Measurements from ENCODE around the gene ADCY7. TPM values are rescaled to one million over a fixed set of nuclear protein-coding genes. Genes with fewer than 3 reads are reported as not detected.

The ADCY7 gene
- total RNA-seq, 1 experiment from 2014 or later: 4.0 TPM

GRCh38 chr16:50261707-50262235 lies 4.6 kb upstream of the ADCY7 start:
- H4K20me1 ChIP-seq (ENCODE audit: control insufficient read depth, insufficient read depth, insufficient read length): no peaks in the 10 kb centered on the region
- H3K4me1 ChIP-seq (ENCODE audit: insufficient read depth, low read length): no peaks in the 10 kb centered on the region; the same call in 1 of the 2 replicates
- H2BK120ac ChIP-seq (ENCODE audit: low read depth, low read length, poor library complexity, severe bottlenecking): no peak overlapping the region
- no peak overlapping the region; the same call in 1 of the 2 replicates for H3K14ac ChIP-seq (ENCODE audit: insufficient read depth, low read length)
- H2BK20ac ChIP-seq (ENCODE audit: low read depth, low read length, poor library complexity, severe bottlenecking): no peak overlapping the region
- H3K79me1 ChIP-seq (ENCODE audit: insufficient read depth, low read depth, low read length, poor library complexity, severe bottlenecking): no peaks in the 10 kb centered on the region
- no peak overlapping the region for H2AK5ac ChIP-seq (ENCODE audit: insufficient read length, low read length)
- H2BK15ac ChIP-seq (ENCODE audit: low read depth, low read length): no peak overlapping the region
- WGBS (ENCODE audit: extremely low coverage, insufficient read length, low lambda C conversion rate): no CpG with 5 or more reads among the region's 11 CpGs
- H2BK5ac ChIP-seq (ENCODE audit: insufficient read length, low read length): no peak overlapping the region
- no peak overlapping the region for H4K91ac ChIP-seq (ENCODE audit: insufficient read length, low read depth, low read length)
- H3K4ac ChIP-seq (ENCODE audit: low read depth, low read length): no peak overlapping the region
- H3K4me2 ChIP-seq (ENCODE audit: insufficient read depth, insufficient read length, low read length): no peak overlapping the region
- H3K27ac Mint-ChIP-seq: peak overlapping the region in 1 of 3 experiments; percentile 65; a peak in 1 of 7 replicates
- no peak overlapping the region for H3K27ac ChIP-seq (ENCODE audit: insufficient read length, low read depth, low read length)
- H3K79me2 ChIP-seq (ENCODE audit: insufficient read depth, low read length): no peaks in the 10 kb centered on the region
- peaks cover 0 to 2% of the 10 kb centered on the region in 2 experiments; a peak in 1 of 5 replicates for H3K9me3 Mint-ChIP-seq
- no peak overlapping the region for H4K8ac ChIP-seq (replicated peaks; ENCODE audit: insufficient read length, low read depth, low read length)
- no peak for TF ChIP-seq CTCF (conservative IDR thresholded peaks at IDR 0.05)
- no peak overlapping the region for H3K4me3 Mint-ChIP-seq
- H3K27me3 ChIP-seq (ENCODE audit: insufficient read depth, low read length): no peaks in the 10 kb centered on the region
- no peaks in the 10 kb centered on the region for H3K36me3 Mint-ChIP-seq (ENCODE audit: insufficient read depth in 1 of 3, low read depth in 3 of 3)
- no peak overlapping the region for H3K56ac ChIP-seq (ENCODE audit: insufficient read length, low read depth, low read length)
- H3K27me3 Mint-ChIP-seq (ENCODE audit: low read depth): peaks cover 3% of the 10 kb centered on the region; the same call in 1 of the 2 replicates
- H3K4me1 Mint-ChIP-seq: peaks cover 11 to 31% of the 10 kb centered on the region in 2 experiments
- no peaks in the 10 kb centered on the region for H3K23me2 ChIP-seq (ENCODE audit: insufficient read length, low read depth, low read length, poor library complexity, severe bottlenecking)
- H3K18ac ChIP-seq (ENCODE audit: insufficient read length, low read depth, low read length): no peak overlapping the region
- H3K23ac ChIP-seq (ENCODE audit: insufficient read length, low read depth, low read length): no peak overlapping the region
- H2BK12ac ChIP-seq (ENCODE audit: insufficient read length, low read depth, low read length): no peak overlapping the region
- no peak for DNase-seq
- no peak overlapping the region for H4K5ac ChIP-seq (ENCODE audit: insufficient read length, low read depth, low read length)
- H2AFZ ChIP-seq (ENCODE audit: low read length): no peak overlapping the region
- H3K9ac ChIP-seq (ENCODE audit: extremely low read depth, insufficient read length, low read length): no peak overlapping the region
- no peaks in the 10 kb centered on the region for H3K9me3 ChIP-seq (ENCODE audit: control insufficient read depth, low read depth, low read length)
- no peak overlapping the region for H3T11ph ChIP-seq (ENCODE audit: low read length)

All from H9 (cell line).